Skin of body (tissue), 2 donors: Measurements from ENCODE around the gene CTNNBL1. TPM values are rescaled to one million over a fixed set of nuclear protein-coding genes. Genes with fewer than 3 reads are reported as not detected.
"Not testable (repeated sequence)": the region's sequence is repeated elsewhere in the genome, so short reads cannot be mapped to it uniquely, and the experiment has no call there.

Source experiments
- DNase-seq: peaks from one replicate; lab custom pipeline; 2025; lab: John Stamatoyannopoulos, UW
- total RNA-seq: library from RNA; depleted of rRNA; stranded (reverse); fragments of >200 nt; gene quantifications from one replicate; pipeline ENCODE4 v1.2.3, GENCODE V29; 2014

Gene CTNNBL1
- total RNA-seq, 1 donor from 2014 or later: 25.7 TPM

DNA sequence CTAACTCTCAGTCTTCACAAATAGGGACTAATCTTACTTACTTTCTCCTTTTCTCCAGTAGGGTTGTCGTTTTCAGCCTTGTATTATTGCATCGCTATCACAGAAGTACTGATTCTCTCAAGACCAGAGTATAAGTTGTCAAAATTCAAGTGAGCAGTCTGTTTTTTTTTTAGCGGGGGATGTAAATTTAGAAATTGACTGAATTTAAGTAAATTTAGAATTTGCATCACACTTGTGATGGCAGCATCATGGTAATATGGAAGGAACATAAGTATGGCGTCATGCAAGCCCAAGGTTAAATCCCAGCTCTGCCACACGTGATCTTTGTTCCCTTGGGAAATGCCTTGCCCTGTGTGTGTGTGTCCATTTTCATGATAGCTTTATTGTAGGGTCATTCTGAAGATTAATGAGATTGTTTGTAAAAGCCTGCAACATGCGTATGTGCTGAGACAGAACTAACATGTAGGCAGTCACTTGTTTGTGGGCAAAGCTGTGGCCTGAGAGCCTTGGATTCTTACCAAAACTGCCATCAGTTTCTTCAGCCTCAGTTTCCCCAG is 156.3 kb downstream of the CTNNBL1 start:
- no peak for DNase-seq

DNA sequence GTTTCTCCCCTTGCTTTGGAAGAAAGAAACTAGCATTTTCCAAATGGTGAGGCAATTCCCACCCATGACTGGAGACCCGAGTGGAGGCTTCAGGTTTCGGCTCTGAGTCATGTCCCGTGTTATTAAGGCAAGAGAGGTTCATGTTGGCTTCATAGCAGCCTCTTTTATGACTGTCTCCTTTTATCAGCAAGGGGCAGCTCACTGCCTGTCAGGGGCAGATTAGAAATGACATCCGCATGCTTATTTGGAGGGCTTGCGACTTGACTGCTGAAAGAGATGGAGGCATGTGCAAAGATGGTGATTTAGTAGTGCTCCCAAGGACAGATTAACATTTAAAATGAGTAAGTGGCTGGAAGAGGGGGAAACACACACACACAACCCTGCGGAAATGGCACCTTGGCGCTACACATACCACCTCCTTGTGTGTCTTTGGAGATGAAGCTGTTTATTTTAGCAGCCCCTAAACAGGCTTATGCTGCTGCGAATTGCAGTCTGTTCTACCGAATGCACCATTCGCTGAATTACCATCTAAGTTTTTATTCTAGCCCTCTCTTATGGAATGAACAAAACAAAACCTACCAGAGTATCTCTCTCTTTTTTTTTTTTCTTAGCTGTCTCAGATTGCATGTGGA is 157.0 kb downstream of the CTNNBL1 start:
- no peak for DNase-seq

DNA sequence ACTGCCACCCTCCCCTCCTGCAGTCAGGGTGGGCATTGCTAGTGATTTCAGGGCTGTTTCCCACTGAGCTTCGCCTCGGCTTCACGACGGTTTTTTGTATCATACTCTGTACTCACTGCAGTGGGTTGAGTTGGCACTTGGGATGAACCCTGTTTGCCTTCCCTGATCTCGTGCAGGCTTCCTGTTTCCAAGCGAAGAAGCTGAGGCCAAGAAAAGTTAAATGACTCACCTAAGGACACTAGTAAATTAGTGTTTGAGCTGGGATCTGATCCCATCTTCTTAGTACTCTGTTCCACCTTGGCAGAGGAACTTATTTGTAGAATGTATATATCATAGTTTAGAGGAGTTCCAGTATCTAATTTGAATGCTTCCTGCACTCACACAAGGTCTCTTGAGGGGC is 158.8 kb downstream of the CTNNBL1 start:
- DNase-seq: no peak

DNA sequence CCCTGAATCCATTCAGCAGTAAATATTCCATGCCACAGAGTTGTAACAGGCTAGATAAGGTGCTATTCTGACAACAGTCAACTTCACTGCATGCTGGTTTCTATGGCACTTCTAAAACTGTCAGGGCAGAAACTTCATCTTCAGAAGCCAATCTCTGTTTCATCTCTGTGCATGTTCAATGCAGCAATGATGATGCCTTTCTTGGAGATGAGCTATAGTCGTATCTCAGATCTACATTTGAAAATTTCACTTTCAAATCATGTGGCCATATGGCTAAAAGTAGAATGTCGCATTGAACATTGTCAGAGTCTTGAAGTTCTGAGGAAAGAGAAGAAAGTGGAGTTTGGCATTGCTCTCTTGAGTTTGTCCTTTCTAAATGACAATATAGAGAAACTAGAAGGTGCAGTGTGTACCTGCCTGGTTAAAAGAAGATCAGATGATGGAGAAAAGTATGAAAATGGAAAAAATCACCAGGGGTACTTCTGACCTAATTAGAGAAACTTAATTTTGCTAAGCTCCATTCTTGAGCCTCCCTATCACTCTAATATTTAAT is 160.1 kb downstream of the CTNNBL1 start:
- no peak for DNase-seq

DNA sequence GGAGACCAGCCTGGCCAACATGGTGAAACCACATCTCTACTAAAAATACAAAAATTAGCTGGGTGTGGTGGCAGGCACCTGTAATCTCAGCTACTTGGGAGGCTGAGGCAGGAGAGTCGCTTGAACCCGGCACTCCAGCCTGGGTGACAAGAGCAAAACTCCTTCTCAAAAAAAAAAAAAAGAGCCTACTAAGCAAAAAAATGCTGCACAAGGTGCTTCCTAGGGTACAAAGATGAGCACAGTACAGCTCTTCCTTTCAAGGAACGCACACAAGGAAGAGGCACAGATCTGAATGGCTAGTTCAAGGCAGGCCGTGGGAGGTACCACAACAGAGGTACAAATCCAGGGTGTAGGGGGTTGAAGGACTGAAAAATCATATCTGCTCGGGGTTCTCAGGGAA is 162.2 kb downstream of the CTNNBL1 start:
- DNase-seq: not testable (repeated sequence)

DNA sequence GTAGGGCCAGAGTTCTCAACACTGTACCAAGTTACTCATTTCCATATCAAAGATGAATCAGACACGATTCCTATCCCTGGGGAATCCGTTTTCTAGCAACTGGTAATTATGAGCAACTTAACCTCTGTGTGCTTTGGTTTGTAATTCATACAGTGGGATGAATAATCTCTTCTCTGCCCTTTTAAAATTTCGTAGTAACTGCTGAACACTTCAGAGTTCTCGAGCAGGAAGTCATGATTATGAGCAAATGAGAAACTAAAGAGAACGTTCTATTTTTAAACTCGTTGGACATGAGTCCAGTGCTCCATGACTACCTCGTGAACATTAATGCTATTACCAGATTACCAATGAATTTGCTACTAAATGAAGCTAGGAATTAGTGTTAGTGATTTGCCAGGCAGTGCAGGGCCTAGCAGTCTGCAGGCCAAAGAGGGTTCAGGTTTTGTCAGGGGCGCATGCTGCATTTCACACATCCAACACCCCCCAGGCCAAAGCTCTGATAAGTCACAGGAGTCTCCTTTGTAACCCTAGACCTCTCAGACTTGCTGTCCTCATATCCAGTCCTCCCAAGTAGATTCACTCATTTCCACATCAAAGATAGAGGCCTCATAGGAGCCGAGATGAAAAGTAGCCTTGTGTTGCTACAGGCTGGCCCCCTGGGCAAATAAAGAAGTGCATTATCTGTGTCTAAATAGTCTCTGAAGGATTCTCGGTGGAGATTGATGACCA is 163.3 kb downstream of the CTNNBL1 start:
- no peak for DNase-seq

DNA sequence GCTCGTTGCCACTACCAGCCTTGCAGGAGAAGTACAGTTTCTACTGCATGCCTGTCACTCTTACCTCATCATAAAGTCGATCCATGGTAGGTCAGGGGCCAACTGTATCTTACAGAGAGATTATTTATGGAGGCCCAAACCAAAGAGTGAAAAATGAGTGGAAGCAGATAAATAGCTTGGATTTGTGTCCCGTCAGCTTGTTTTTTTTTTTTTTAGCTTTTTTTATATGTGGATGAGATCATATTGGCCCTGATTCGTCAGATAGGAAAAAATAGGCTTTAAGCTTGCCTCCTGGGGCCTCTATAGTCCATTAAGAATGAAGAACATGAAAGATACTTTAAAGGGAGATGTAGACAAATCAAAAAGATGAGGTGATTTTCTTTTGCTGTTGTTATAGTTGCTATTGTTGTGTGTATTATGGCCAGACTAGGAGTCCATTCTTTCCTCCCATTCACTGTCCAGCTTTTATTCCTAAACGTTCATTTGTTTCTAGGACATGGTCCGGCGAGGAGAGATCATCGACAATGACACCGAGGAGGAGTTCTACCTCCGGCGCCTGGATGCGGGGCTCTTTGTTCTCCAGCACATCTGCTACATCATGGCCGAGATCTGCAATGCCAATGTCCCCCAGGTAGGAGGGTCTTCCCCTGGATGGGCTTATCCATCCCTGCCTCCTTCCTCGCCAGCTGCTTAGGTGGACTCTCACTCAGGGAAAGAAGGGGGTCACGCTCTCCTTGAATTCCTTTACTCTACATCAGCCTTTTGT is 165.8 kb downstream of the CTNNBL1 start:
- DNase-seq: no peak

DNA sequence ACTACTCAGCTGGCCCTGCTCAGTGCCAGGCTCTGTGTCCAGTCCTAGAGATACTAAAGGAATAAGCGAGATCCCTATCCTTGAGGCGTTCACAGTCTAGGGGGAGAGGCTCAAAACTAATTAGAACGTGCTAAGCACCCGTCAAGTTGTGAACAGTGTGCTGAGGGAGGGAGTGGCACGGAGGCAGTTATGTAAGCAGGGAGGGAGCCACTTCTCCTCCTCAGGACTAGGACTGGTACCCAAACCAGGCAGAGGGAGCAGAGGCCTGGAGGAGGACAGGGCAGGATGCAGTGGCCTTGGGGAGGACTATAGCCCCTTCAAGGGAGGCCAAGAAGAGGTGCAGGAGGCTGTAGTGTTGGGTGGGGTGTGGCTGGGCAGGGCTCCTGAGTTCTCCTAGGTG is 169.5 kb downstream of the CTNNBL1 start:
- DNase-seq: no peak

DNA sequence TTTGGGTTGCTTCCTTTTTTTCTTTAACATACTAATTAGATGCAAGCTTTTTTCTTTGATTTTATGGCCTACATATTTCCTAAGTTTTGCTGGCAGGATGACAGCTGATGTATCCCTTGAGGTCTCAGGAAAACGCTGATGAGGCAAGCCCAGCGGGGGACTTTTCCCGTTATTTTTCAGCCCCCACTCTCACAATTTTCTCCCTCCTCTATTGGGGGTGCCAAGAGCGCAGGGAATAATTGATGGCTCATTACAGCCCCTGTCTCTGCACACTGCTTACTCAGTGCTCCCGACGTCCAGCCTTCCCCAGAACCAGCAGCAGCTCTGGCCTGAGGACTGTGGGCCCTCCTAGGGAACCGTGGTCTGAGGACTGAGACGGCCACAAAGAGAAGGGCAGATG is 170.5 kb downstream of the CTNNBL1 start:
- DNase-seq: no peak

DNA sequence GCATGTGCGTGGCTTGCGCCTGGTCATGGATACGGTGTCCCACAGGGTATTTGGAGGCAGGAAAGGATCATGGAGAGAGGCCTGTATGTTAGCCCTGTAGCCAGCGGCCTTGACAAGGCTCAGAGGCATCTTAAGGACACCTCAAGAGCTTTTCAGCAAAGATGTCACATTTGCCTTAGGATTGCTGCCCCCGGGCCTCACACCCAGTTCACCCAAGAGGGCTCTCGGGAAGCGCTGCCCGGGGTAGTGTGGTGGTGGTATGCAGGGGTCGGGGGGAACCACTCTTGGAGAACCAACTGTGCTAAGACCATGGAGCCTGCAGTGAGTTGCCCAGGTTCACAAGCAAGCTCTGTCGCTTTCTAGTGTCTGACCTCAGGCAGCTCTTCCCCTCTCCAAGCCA is 172.2 kb downstream of the CTNNBL1 start:
- DNase-seq: no peak

DNA sequence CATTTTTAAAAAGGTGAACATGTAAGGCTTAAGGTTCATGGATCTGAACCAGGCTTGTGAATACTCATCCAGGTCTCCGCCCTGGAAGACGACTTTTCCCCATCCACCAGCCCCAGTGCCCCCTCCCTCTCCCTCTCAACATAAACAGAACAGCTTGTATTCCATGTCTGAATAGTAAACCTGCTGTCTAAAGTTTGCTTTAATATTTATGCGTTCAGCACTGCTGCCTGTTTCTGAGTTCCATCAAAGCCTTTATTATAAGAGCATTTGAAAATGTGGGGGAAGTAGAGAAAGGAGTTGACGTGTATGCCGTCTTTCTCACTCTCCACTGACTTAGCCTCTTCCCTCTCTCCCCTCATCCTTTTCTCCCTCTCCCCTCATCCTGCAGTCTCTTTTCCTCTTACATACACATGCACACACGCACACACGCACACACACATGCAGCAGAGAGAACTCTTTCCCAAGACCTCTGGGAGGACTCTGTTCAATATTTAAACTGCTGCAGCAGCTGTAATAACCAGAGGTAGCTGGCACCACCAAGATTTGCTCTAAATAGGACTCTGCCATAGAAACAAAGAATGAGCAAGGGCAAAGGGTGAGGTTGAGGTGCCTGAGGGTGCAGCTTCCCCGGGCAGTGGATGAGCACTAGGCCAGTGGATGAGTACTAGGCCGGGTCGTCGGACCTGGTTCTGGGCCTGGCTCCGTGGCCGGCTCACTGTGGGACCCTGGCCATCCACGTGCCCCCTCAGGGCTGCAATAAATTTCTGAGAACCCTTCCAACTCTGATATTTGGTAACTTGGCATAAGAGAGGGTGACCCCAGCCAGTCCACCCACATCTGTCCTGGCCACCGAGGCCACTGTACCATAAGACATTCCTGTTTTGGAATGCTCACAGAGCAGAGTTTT is 173.7 kb downstream of the CTNNBL1 start:
- no peak for DNase-seq

DNA sequence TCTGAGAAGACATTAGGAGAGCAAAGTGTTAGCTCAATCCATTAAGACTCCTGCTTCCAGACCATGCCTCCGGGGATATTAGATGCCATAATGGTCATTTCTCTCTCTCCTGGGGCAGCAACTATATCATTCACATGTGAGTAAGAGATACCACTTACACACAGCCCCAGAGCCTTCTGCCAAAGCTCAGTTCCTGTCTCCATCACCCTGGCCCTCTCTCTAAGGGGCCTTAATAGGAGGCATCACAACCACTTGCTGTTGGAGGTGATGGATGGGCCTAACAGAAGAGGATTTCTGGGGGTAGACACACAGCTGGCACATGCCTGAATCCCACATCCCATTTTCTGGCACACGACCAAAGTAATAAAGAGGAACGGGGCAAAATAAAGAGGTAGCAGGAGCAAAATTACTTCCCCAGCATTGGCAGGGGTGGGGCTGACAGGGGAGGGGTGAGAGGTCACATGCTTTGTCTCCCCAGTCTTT is 175.1 kb downstream of the CTNNBL1 start:
- DNase-seq: no peak

DNA sequence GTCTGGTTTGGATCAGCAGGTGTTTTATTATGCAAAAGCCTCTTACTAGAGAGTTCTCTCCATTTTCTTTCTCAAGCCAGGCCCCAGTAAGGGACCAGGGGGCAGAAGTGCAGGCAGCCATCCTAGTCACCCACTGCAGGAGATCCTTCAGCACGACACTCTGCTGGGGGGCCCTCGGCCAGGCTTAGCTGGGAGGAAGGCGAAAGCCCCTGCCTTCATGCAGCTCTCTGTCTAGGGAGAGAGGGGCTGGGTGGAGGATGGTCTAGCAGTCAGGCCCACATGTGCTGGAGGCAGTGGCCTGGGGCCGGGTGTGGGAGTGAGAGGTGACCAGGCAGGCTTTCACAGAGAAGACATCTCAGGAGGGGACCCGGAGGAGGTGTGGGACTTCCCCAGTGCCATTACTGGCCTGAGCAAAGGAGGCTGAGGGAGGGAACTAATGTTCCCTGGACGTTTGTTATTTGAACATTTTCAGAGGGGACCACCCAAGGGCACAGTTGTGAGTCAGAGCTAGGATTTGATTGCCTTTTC is 175.6 kb downstream of the CTNNBL1 start:
- no peak for DNase-seq

DNA sequence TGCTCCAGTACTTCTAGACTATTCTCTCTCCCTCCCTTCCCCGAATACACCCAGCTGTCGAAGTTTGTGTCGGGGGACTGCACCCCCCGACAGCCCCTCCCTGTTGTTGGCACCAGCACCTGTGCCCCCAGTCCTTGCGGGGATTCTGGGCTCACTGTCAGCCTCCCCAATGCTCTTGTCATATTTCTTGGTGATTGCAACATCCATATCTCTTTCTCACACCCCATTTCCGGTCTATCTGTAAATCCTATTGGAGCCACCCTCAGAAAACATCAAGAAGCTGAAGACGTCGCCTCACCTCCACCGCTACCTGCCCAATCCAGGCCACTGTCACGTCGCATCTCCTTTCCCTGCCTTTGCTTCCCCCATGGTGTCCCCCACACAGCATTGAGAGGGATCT is 176.5 kb downstream of the CTNNBL1 start:
- no peak for DNase-seq

DNA sequence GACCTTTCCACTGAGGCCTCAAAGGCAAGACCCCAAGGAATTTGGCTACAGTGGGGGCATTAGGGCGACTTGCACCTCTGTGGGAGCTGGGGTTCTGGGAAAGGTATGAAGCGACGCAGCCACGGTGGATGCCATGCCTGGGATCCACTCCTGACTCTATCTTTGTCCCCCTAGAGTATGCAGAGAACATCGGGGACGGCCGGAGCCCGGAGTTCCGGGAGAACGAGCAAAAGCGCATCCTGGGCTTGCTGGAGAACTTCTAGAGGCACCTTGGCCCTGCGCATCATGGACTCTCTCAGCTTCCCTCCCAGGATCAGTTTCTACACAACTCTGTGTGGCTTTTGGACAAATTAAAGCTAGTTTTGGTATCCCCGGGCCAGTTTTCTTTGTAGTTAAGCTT is 177.9 kb downstream of the CTNNBL1 start:
- DNase-seq: no peak

DNA sequence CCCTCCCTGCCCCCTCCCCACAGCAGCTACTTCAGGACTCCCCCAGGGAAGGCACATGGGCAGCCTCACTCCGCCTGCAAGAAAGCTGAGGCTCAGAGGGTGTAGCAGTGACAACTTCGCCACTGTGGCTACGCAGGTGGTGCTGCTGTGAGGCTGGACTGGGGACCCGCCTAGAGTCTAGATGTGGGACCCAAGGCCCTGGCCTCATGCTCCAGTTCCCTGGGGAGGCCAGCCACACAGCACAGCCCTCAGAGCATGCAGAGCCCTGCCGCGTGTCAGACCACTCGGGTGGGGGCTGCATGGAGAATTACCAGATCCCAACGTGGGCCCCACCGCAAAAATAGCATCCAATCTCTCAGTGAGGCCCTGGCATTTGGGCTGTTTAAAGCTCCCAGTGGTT is 178.3 kb downstream of the CTNNBL1 start:
- DNase-seq: no peak

DNA sequence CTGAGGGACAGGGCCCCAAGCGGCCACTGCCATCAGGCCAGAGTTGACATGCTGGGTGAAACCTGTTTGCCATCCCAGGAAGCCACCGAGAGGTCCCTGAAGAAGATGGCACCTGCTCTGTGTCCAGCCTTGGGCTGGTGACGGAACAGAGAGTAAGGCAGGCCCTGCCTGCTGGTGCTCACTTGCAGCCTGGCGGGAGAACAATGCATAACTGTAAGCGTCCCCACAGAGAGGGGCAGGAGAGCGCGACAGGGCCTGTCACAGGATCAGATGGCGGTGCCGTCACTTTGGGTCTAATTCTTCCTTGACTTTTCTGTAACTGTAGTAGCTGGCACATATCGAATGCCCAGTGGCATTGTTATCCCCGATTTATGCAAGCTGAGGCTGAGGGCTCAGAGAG is 180.1 kb downstream of the CTNNBL1 start:
- DNase-seq: no peak

DNA sequence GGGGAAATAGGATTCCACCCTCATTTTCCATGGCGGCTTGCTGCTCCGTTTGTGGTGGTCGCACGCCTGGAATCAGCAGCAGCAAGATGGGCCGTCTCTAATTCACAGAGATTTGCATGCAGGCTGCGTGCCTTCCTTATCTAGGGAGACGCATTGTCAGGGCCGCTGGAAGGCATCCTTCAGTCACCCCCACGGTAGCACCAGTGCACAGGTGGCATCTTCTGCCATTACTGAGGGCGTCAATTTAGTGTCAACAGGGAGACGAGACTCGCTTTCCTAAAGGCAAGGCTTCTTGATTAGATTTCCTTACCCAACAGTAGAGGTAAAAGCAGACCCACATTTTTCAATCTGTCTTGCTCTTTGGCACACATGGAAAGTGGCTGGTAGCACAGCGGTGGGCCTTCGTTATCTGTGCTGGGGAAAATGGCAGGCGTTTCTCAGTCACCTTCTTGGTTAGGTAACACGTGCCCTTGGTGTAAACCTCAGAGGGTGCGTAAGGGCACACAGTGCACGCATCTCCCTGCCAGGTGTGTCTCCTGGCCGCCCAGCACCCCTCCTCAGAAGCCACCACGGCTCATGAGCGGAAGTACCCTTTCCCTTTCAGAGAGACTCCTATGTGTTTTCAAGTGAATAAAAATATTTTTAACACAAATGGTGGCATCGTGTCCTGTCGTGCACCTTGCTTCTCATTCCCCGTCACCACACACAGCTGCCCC is 181.8 kb downstream of the CTNNBL1 start:
- no peak for DNase-seq

DNA sequence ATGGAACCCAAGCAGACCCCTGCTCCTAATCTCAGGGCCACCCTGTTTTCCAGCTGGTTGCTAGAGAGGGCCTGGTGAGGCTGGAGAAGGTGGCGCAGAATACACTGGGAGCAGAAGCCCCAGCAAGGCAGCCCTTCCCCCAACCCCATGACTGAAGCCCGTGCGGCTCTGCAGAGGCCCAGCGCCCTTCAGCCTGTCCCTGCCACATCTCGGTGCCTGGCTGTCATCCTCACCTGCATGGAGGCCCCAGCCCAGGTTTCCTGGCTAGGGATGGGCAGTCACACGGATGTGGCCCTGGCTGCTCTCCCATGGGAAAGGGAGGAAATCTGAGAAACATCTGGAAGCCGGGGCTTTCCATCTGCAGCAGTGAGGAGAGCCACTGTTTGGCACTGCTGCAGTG is 183.0 kb downstream of the CTNNBL1 start:
- no peak for DNase-seq
